ENCODE results near the gene TC2N. TPM values are rescaled to one million over a fixed set of nuclear protein-coding genes. Genes with fewer than 3 reads are reported as not detected.

TC2N gene
- total RNA-seq, 1 donor from 2014 or later = 56.7 TPM

GRCh38 chr14:91844029-91844428, 23.3 kb downstream of the TC2N start:
- intact Hi-C loops (cut with DNase I) = no loop called here
- DNase-seq (no peak), ATAC-seq (no peak)
- TF ChIP-seq CTCF (IDR thresholded peaks at IDR 0.05) = no peak
- no peaks in the 10 kb centered on the region for H3K36me3 ChIP-seq
- H3K4me3 ChIP-seq = no peak overlapping the region
- no peaks in the 10 kb centered on the region for H3K4me1 ChIP-seq
- H3K27ac ChIP-seq = no peak overlapping the region
- H3K9me3 ChIP-seq = no peaks in the 10 kb centered on the region
- H3K27me3 ChIP-seq = no peaks in the 10 kb centered on the region

- Histone ChIP-seq H3K27me3 (no peaks in the 10 kb centered on the region), H3K36me3 (no peaks in the 10 kb centered on the region), H3K4me3 (no peak overlapping the region), H3K9me3 (no peaks in the 10 kb centered on the region), H3K4me1 (no peaks in the 10 kb centered on the region), H3K27ac (no peak overlapping the region)
- ATAC-seq = no peak
- TF ChIP-seq CTCF (IDR thresholded peaks at IDR 0.05) = no peak
- intact Hi-C loops (cut with DNase I) = no loop called here
- no peak for DNase-seq
Measured at GRCh38 chr14:91843437-91843836, 23.9 kb downstream of the TC2N start.

GRCh38 chr14:91841065-91841464, 26.3 kb downstream of the TC2N start:
- Histone ChIP-seq H3K4me1 (peaks cover 8% of the 10 kb centered on the region), H3K4me3 (no peak overlapping the region), H3K27me3 (no peaks in the 10 kb centered on the region), H3K9me3 (no peaks in the 10 kb centered on the region), H3K36me3 (no peaks in the 10 kb centered on the region), H3K27ac (no peak overlapping the region)
- intact Hi-C loops (cut with DNase I) = no loop called here
- TF ChIP-seq CTCF (IDR thresholded peaks at IDR 0.05) = no peak
- DNase-seq (no peak), ATAC-seq (no peak)

- no peak for DNase-seq
- intact Hi-C loops (cut with DNase I) = no loop called here
- H3K4me1 ChIP-seq = peaks cover 8% of the 10 kb centered on the region
- H3K27ac ChIP-seq = no peak overlapping the region
- TF ChIP-seq CTCF (IDR thresholded peaks at IDR 0.05) = no peak
- no peaks in the 10 kb centered on the region for H3K27me3 ChIP-seq
- H3K9me3 ChIP-seq = no peaks in the 10 kb centered on the region
- no peaks in the 10 kb centered on the region for H3K36me3 ChIP-seq
- H3K4me3 ChIP-seq = no peak overlapping the region
- ATAC-seq = no peak
Measured at GRCh38 chr14:91839749-91840148, 27.6 kb downstream of the TC2N start.

- H3K36me3 ChIP-seq = no peaks in the 10 kb centered on the region
- H3K27ac ChIP-seq = peak overlapping the region; percentile 87
- no peaks in the 10 kb centered on the region for H3K9me3 ChIP-seq
- no peak for TF ChIP-seq CTCF (IDR thresholded peaks at IDR 0.05)
- intact Hi-C loops (cut with DNase I) = no loop called here
- H3K4me3 ChIP-seq = peak overlapping the region; percentile 68
- peaks cover 8% of the 10 kb centered on the region for H3K4me1 ChIP-seq
- DNase-seq (no peak), ATAC-seq (no peak)
- no peaks in the 10 kb centered on the region for H3K27me3 ChIP-seq
Measured at GRCh38 chr14:91837076-91837475, 30.3 kb downstream of the TC2N start.

All from upper lobe of right lung (tissue), 1 donor.